ENCODE results near the gene TOMM20.
"Not testable (repeated sequence)": the region's sequence is repeated elsewhere in the genome, so short reads cannot be mapped to it uniquely, and the experiment has no call there.

The TOMM20 gene

GRCh38 chr1:235077571-235078479 is 50.8 kb downstream of the TOMM20 start:
- peak; percentile 77 to 94 (median 84) for DNase-seq

GRCh38 chr1:235077163-235077540 is 51.5 kb downstream of the TOMM20 start:
- peak in 2 of 4 experiments; percentile 22 to 44 for DNase-seq

- no peak for DNase-seq
These were observed 52.0 kb downstream of the TOMM20 start for GRCh38 chr1:235076504-235077162.

- peak in 2 of 4 experiments; percentile 45 to 54 for DNase-seq
These were observed 52.8 kb downstream of the TOMM20 start for GRCh38 chr1:235075777-235076308.

- DNase-seq, result peak; percentile 84 to 95 (median 86)
These were observed 53.4 kb downstream of the TOMM20 start for GRCh38 chr1:235075048-235075776.

GRCh38 chr1:235074523-235075047 is 54.1 kb downstream of the TOMM20 start:
- DNase-seq, result peak; percentile 51 to 85 (median 72)

GRCh38 chr1:235073968-235074522 is 54.6 kb downstream of the TOMM20 start:
- no peak for DNase-seq

GRCh38 chr1:235073331-235073967 is 55.2 kb downstream of the TOMM20 start:
- DNase-seq, result peak; percentile 63 to 86 (median 78)

GRCh38 chr1:235072577-235072976 is 56.1 kb downstream of the TOMM20 start:
- not testable (repeated sequence) for DNase-seq

GRCh38 chr1:235072096-235072495 is 56.5 kb downstream of the TOMM20 start:
- DNase-seq, result no peak

- no peak for DNase-seq
These were observed 57.8 kb downstream of the TOMM20 start for GRCh38 chr1:235070819-235071218.

GRCh38 chr1:235069577-235070563 is 58.8 kb downstream of the TOMM20 start:
- DNase-seq, result peak in 1 of 4 experiments; percentile 42

GRCh38 chr1:235069176-235069575 is 59.5 kb downstream of the TOMM20 start:
- no peak for DNase-seq

- DNase-seq, result no peak
These were observed 60.2 kb downstream of the TOMM20 start for GRCh38 chr1:235068158-235069121.

GRCh38 chr1:235067396-235068157 is 61.1 kb downstream of the TOMM20 start:
- peak; percentile 74 to 88 (median 80) for DNase-seq

- peak; percentile 47 to 74 (median 62) for DNase-seq
These were observed 65.4 kb downstream of the TOMM20 start for GRCh38 chr1:235063068-235063765.
